NCI-H1694 treated with DMSO at 0.1 percent for 48 hours (cell line): Measurements from ENCODE around the gene JUN.

Source experiments
- DNase-seq: peaks from one replicate; lab custom pipeline; 2025; lab: John Stamatoyannopoulos, UW

Gene JUN

DNA sequence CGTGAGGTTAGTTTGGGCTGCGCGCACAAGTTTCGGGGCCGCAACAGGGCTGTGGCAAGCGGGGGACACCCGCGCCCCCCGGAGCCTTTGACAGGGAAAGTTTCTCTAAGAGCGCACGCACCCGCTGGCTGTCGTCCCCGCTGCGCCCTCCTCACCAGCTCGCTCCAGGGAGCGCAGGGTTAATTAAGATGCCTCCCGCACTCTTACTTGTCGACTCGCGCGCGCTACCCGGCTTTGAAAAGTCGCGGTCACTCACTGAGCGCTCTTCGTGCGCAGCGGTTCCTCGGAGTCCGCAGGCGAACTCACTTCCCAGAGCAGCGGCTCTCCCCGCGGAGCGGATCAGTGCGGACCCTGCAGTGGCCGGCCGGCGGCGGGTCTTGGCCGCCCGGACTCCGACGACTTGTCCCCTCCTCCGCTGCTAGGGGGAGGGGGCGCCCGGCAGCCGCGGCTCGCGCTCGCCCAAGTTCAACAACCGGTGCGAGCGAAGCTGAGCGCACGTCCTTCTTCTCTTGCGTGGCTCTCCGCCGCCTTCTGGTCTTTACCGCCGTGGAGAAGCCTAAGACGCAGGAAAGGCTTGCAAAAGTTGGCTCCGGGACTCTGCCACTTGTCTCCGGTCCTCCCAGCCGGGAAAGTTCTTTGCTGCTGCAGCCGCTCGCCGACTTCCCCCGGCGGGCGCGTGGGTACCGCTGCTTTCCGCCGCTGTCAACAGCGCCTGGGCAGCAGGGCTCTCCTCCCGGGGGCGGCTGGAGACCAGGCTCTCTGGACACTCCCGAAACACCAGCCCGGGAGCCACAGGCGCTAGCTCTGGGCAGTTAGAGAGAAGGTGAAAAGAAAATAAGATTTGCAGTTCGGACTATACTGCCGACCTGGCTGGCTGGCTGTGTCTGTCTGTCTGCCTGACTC, 506 bp downstream of the JUN start:
- peak; percentile 71 for DNase-seq

DNA sequence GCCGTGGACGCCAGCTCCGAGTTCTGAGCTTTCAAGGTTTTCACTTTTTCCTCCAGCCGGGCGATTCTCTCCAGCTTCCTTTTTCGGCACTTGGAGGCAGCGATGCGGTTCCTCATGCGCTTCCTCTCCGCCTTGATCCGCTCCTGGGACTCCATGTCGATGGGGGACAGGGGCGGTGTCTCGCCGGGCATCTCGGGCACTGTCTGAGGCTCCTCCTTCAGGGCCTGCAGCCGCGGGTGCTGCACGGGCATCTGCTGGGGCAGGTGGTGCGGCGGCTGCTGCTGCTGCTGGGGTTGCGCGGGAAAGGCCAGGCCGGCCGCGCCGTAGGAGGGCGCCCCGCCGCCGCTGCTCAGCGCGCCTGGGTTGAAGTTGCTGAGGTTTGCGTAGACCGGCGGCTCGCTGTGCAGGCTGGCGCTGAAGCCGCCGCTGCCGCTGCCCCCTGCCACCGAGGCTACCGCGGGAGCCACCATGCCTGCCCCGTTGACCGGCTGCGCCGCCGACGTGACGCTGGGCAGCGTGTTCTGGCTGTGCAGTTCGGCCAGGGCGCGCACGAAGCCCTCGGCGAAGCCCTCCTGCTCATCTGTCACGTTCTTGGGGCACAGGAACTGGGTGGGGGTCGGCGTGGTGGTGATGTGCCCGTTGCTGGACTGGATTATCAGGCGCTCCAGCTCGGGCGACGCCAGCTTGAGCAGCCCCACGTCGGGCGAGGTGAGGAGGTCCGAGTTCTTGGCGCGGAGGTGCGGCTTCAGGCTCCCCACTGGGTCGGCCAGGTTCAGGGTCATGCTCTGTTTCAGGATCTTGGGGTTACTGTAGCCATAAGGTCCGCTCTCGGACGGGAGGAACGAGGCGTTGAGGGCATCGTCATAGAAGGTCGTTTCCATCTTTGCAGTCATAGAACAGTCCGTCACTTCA, 1.4 kb downstream of the JUN start:
- peak; percentile 52 for DNase-seq

DNA sequence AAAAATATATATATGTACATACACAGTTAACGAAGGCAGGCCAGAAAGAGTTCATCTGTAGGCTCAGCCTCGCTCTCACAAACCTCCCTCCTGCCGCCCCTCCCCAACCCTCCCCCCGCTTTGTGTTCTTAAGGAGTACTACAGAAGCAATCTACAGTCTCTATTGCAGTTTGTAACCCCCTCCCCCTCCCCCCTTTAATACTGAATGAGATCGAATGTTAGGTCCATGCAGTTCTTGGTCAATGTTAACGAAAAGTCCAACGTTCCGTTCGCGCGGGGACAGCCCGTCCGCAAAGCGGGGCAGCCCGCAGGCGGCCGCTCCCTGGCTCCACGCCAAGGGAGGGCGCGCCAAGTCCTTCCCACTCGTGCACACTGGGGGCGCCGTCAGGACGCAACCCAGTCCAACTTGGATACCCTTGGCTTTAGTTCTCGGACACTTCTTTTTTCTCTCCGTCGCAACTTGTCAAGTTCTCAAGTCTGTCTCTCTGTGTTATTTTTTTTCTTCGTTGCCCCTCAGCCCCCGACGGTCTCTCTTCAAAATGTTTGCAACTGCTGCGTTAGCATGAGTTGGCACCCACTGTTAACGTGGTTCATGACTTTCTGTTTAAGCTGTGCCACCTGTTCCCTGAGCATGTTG, 2.2 kb downstream of the JUN start:
- peak; percentile 52 for DNase-seq

DNA sequence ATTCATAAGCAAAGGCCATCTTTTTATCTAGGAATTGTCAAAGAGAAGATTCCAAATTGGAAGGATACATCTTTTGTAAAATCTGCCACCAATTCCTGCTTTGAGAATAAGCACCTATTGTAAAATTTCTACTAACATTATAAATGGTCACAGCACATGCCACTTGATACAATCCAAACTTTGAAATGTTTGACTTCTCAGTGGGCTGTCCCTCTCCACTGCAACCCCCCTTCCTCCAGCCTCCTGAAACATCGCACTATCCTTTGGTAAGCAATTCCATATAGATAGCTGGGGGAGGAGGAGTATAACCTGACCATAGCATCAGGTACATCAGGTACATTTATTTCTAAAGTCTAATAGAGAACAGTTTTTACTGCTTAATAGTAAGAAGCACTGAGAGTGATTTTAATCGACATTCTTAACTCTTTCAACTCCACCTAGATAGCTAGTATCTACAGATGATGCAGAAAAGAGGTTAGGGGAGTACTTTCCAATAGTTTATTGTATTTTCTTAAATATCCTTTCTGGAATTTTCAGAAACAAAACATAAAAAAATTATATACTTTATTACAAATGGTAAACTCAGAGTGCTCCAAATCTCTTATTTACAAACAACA, 2.9 kb downstream of the JUN start:
- DNase-seq, result no peak

DNA sequence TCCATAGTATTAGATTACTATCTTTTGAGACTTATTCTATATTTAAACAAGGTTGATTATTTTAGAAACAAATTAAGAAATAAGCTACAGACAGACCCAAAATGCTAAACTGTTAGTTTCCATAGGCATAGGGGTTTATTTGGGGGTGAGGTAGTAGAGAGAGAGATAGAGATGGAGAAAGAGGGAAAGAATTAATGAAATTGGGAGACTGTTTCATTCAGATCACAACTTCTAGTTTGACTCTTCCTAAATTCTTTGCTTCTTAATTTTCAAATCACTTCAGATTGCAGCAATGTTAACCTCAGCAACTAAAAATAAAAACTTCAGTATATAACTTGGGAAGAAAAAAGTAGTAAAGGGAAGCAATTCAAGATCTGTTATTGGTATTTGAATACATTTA, 3.4 kb downstream of the JUN start:
- no peak for DNase-seq

DNA sequence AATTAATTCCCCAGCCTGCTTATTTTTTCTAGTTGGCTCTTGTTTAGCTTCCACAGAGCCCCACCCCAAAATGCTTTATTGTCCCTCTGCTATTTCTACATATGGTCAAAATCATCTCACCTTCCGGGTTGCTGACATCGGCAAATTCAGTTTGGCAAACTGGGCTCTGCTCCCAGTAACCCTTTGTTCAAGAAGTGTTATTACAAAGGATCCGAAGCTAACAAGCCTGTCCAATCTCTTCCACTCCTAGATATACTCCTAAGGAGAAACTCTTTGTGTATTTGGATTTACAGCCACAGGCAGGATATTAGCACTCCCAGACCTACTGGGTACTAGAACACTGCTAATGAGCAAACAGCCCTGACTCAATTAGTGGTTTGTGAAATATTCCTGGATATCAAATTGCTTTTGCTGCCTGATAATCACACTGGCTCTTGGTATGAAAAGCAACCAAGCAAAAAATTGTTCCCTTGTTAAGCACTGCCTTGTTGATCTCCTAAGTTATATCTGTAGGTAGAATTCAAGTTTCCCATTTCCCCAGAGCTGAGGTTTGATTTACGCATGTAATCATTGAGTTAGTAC, 4.0 kb downstream of the JUN start:
- peak; percentile 21 for DNase-seq

DNA sequence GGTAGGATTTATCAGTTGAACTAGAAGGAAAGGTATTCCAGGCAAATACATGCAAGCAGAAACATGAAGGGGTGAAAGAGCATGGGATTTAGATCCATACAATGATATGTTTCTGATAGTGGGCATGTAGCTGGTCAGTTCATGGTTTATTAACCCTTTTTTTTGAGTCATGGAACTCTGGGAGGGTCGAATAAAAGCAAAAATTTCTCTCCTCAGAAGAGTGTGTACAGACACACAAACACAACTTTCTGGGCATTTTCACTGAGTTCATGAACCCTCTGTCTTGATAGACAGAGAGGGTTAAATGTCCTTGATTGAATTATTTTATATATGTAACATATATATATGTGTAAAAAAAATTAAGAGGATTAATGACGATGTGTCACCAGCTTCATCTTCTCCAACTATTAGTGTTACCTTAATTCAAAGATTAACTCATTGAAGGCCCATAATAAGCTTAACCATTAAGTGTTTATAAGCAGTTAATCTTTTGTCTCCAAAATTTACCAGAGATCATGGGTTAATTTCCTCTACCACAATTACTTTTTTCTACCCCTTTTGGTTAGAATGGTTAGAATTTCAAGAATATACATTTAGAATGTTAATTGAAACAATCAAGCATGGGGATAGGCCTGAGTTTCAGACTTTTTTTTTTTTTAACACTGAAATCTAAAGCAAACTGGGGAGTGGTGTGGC, 4.6 kb downstream of the JUN start:
- no peak for DNase-seq

DNA sequence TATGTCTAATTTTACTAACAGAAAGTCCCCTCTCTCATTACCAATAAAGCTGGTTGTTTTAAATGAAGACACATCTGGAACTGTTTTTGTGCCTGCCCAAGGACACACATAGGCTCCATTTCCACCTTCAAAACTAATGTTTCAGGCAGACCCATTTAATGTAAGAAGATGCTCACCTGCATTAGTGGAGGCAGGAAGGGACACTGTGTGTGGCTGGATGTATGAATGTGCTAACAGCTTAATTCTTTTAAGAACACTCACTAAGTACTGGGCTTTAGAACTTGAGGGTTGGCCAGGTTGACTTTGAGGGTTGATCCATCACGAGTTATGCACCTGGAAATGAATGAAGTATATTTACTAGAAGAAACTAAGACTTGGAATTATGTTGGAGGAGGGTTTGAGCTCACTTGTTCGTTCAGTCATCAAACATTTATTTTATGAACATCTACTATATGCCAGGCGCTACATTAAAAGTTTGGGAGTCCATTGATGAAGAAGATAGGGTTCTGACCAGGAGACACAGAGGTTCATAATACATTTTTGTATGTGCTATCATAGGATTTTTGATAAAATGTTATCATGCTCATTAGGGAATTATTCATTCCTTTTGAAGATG, 5.4 kb downstream of the JUN start:
- no peak for DNase-seq

DNA sequence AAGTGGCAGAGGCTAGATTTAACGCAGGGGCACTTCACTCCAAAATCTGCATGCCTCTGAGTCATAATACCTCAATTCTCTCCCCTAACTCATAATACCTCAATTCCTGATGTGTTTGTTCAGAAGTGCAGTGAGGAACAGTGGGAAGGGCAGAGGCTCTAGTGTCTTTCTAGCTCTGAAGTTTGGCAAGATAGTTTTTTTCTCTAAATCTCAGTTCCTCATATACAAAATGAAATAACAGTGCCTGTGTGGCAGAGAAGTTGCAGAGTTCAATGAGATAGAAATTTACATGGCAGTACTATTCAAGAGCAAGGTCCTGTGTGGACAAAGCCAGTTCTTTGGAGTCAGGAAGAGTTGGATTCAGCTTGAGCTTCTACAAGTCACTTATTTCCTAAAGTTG, 9.8 kb downstream of the JUN start:
- no peak for DNase-seq

DNA sequence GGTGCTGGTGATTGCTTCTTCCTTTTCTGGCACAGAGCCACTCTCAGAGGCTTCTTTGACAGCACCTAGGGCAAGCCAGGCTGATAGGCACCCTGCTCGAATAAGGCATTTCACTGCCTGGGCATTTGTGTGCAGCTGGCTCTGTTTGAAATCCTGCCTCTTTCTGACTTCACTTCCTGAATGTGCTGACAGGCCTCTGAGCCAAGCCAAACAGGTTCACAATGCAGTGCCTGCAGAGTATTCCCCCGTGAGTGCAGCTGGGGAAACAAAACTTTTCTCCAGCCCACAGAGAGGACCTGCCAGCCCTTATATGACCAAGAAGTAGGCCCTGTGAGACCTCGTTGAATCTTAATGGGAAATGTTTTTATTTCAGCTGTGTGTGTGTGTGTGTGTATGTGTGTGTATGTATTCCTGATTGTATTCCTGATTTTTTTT, 10.4 kb downstream of the JUN start:
- no peak for DNase-seq

DNA sequence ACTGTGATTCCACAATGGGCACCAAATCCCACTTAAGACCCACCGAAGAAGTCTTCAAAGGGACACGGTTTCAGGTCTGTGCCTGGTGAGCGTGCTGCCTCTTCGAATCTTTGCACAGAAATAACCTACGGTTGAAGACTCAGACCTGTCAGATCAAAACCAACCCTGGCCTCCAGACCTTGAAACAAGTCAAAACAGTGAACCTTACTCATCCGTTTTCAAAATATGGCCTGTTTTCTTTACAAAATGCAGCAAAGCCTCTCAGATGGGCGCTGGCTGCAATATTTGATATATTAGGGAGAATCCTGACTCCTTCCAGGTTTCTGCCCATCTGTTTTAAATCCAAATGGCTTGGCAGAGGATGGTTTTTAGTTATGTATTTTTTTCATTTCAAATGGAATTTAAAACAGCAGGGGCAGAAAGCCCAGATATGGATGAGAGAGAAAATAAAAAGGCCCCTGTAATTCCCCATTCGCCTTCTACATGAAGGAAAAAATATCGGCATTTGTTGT, 14.0 kb downstream of the JUN start:
- peak; percentile 35 for DNase-seq

DNA sequence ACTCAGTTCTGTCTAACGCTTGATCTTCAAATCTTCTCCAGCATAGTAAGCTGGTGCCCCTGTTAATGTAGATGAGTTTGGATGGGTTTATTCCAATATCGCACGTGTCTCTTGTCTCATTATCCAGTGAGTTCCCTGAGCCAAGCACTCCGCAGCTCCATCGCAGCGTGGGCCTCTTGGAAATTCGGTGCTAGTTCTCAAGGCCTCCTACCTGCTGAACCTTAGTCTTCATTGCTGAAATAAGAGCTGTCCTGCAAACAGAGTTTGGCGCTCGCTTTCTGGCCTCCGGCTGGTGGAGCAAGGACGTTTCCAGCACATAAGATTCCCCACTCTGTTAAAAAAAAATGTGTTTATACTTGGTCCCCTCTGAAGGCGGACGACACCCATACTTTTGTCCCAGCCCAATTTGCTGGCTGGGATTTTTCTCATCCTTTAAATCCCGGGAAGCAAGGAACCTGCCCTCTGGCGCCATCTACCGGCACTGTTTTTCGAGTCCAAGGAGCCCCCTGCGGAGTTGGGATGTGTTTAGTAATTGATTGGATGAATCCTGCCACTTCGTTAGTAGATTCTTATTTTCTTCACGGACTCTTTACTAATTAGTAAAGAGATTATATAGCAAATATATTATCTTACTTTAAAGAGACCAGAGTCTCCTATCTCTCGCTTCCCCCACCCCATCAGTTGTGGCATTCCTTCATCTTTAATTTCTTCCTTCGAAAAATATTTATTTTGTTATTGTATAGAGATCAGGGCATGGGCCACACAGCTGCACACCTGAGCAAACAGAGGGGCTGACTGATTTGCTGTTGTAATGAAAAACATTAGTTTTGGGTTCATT, 14.7 kb downstream of the JUN start:
- peak; percentile 60 for DNase-seq

DNA sequence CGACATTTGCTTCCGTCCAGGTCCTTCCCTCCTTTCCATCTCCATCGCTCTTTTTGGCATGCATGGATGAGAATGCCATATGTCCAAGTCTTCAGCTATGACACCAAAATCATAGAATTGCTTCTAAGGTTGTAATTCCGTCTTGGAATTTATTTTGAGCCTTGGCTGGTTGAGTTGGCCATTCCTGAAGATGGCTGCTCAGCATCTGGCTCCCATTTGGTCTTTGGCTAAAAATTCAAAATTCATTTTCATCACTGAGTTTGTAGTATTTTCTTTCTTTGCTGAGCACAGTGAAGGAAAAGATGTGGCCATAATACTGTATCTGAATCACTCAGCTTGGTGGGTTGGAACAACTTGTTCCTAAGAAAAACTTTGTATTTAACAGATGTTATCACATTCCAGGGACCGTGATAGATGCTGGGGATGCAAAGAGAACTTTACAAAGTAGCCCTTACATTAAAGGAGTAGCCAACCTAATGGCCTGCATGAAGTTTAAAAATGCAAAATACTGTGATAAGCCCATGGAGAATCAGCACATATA, 15.6 kb downstream of the JUN start:
- no peak for DNase-seq

DNA sequence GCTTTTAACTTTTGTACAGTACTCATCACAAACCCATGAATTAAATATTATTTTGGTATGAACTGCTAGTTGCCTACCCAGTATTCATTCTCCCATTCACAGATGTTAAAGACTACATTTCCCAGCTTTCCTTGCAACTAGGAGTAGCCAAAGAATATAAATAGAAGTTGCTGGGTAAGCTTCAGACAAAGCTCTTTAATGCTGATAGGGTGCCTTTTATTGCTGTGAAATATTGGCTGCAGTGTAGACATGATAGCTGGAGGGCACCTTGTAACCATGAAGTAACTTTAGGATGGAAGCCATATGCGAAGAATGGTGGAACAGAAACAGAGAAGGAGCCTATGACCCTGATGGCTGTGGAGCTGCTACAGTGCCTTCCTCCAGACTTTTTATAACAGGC, 16.7 kb downstream of the JUN start:
- DNase-seq, result no peak

DNA sequence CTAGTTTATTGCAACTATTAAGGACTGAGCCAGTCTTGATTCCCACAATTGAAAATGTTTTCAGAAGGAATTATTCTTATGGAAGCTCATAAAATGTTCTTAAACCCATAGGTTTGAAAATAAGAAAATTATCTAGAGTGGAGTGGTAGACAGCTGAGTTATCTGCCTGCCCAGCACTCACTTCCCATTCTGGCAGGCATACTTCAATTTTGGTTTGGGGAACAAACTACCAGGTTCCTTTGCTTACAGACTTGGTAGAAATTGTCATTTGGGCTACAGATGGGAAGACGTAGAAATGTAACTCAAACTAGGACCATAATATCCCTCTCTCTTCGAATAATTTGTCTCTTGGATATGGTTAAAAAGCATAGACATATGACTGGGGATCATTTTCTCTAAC, 18.4 kb downstream of the JUN start:
- DNase-seq, result no peak

DNA sequence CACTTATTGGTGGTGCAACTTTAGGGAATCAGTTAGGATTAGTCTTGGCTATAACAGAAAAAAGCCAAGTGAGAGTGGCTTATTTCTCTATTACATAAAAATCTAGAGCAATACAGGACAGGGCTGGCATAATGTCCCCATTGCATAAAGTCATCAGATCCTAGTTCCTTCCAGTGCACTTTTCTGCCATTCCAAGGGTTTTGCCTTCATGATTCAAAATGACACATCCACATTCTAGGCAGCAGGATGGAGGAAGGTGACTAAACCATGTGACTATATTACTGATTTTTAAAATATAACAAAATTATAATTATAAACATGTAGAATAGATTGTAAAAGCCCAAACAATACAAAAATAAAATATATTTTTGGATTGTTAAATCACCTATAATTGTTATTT, 18.8 kb downstream of the JUN start:
- no peak for DNase-seq

DNA sequence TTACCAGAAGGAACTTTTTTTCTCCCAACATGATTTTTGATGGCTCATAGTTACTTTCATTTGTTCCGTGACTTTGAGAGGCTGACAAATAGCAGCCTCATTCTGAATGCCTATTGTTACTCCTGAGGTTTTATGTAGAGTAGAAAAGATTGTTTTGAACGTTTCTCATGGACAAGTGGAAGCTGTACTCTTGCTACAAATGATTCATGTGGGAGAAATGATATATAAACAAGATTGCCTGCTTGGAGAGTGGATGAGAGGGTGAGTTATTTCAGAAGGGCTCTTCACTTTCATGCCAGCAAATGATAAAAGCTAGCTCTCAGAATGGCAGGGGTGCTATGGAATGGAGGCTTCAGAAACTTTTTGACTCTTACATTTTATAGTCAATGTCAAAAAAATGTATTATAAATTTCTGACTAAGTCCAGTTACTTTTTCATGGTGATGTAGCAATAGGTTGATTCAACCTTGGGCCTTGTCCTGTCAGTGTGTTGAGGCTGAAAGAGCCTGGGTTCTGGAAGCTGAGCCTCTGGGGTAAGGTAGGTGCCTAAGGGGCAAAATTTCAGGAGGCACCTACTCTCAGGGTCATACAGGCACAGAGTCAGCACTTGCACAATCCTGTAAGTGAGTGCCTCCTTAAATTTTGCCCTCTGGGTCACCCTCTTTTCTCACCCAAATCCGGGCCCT, 19.4 kb downstream of the JUN start:
- DNase-seq, result no peak

DNA sequence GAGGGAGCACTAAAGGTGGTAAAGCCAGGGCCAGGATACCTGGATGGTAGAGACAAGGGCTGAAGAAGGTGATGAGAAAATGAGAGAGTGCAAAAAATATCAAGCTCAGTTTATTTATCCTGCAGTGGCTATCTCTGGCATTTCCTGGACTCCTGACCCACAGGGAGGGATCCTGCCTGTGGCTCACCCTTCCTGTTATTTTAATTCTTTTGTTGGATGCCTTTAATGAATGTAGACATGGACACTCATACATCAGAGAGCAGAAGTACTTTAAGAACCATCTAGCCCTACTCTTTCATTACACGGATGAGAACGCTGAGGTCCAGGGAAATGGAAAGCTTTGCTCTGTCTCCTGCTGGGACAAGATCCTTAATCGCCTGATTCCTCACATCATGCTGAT, 20.6 kb downstream of the JUN start:
- DNase-seq, result no peak

DNA sequence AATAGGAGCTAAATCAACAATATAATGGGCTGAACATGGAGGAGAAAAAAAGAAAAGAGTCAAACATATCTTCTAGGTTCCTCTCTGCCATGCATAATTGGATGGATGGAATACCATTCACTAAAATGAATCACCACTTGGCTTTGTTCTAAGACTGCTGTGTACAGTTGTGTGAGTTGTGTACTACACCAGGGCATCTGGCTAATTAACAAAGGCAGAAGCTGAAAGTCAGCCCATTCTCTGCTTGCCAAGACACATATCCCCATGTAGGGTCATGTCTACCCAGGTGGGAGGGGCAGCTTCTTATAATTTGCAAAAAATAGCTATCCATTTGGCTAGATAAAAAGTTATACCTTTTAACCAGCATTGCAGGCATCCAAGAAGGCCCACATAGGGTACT, 21.0 kb downstream of the JUN start:
- DNase-seq, result no peak
